Endothelial cell (in vitro differentiated cells): ENCODE data around the gene SLC26A5. TPM values are rescaled to one million over a fixed set of nuclear protein-coding genes. Genes with fewer than 3 reads are reported as not detected.

ENCODE experiments used
- DNase-seq: peaks from one replicate; pipeline ENCODE4 v3.0.0; 2021; ENCODE audit warnings: low spot score
- H3K27ac Mint-ChIP-seq: one replicate; pipeline ENCODE4 v1.8.0; 2021; ENCODE audit warnings: mixed read lengths, inconsistent platforms; ENCODE audit not compliant: unreplicated experiment
- H3K27me3 Mint-ChIP-seq: one replicate; pipeline ENCODE4 v1.8.0; 2021; ENCODE audit warnings: mild to moderate bottlenecking, moderate library complexity, mixed read lengths, inconsistent platforms; ENCODE audit not compliant: unreplicated experiment
- H3K36me3 Mint-ChIP-seq: one replicate; pipeline ENCODE4 v1.8.0; 2021; ENCODE audit warnings: mild to moderate bottlenecking, low read depth, mixed read lengths, inconsistent platforms; ENCODE audit not compliant: unreplicated experiment
- H3K4me1 Mint-ChIP-seq: one replicate; pipeline ENCODE4 v1.8.0; 2021; ENCODE audit warnings: mild to moderate bottlenecking, mixed read lengths, inconsistent platforms; ENCODE audit not compliant: unreplicated experiment
- H3K4me3 Mint-ChIP-seq: one replicate; pipeline ENCODE4 v1.8.0; 2021; ENCODE audit warnings: mild to moderate bottlenecking, mixed read lengths, inconsistent platforms; ENCODE audit not compliant: unreplicated experiment
- H3K9me3 Mint-ChIP-seq: one replicate; pipeline ENCODE4 v1.8.0; 2021; ENCODE audit warnings: mixed read lengths, inconsistent platforms; ENCODE audit not compliant: unreplicated experiment
- total RNA-seq: library from RNA; stranded (reverse); fragmentation: NEBNext Ultra II Directional; extraction: Animal tissue kit (Norgen Biotek cat#: 25700); gene quantifications from one replicate; pipeline ENCODE4 v1.2.1, GENCODE V29; 2021; ENCODE audit not compliant: unreplicated experiment
- TF ChIP-seq, protein P1 (sequence below): fragments of 200-600 bp; sonication (generic); IDR thresholded peaks from one replicate; pipeline ENCODE4 v1.5.0; 2021; ENCODE audit warnings: antibody characterized with exemption; ENCODE audit not compliant: unreplicated experiment

Gene SLC26A5
- total RNA-seq, 1 donor from 2014 or later = 3.0 TPM

DNA sequence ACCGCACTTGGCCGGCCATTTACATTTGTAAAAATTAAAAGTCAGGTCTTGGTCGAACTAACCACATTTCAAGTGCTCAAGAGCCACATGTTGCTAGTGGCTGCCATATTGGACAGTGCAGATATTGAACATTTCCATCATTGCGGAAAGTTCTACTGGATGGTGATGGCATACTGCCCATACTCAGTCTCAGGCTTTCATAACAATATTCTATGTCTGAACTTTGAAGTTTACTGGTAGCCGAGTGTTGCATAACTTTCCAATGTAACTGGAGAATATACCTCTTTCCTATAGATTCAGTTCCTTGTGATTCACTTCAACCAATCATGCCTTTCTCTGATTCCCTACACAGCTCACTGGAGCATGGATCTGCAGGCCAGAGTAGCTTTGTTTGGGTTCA, 54.9 kb downstream of the SLC26A5 start:
- no peak overlapping the region for H3K4me3 Mint-ChIP-seq
- H3K27ac Mint-ChIP-seq = no peak overlapping the region
- H3K27me3 Mint-ChIP-seq = no peaks in the 10 kb centered on the region
- peaks cover 4% of the 10 kb centered on the region for H3K36me3 Mint-ChIP-seq
- no peaks in the 10 kb centered on the region for H3K9me3 Mint-ChIP-seq
- TF ChIP-seq, protein P1, sequence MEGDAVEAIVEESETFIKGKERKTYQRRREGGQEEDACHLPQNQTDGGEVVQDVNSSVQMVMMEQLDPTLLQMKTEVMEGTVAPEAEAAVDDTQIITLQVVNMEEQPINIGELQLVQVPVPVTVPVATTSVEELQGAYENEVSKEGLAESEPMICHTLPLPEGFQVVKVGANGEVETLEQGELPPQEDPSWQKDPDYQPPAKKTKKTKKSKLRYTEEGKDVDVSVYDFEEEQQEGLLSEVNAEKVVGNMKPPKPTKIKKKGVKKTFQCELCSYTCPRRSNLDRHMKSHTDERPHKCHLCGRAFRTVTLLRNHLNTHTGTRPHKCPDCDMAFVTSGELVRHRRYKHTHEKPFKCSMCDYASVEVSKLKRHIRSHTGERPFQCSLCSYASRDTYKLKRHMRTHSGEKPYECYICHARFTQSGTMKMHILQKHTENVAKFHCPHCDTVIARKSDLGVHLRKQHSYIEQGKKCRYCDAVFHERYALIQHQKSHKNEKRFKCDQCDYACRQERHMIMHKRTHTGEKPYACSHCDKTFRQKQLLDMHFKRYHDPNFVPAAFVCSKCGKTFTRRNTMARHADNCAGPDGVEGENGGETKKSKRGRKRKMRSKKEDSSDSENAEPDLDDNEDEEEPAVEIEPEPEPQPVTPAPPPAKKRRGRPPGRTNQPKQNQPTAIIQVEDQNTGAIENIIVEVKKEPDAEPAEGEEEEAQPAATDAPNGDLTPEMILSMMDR = no peak
- H3K4me1 Mint-ChIP-seq = no peaks in the 10 kb centered on the region
- no peak for DNase-seq

DNA sequence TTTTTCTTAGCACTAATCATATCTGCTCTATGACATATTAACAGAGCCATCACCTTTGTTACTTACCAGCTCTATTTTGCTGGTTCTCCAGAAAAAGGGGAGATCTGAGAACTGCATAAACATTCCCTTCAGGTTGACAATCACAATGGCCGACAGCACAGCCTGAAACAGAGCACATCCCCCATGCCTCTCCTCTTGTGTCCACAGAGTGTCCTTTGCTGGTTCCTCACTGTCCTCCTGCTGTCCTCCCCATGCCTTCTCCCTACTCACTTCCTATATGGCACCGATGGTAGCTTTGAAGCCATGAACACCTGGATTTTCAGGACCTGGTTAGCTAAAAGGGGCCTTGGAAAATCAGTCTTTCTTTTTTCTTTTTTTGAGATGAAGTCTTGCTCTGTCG, 56.7 kb downstream of the SLC26A5 start:
- Mint-ChIP-seq H3K9me3 (no peaks in the 10 kb centered on the region), H3K36me3 (peaks cover 4% of the 10 kb centered on the region), H3K4me3 (no peak overlapping the region), H3K27ac (no peak overlapping the region), H3K27me3 (no peaks in the 10 kb centered on the region), H3K4me1 (no peaks in the 10 kb centered on the region)
- TF ChIP-seq, protein P1 = no peak
- DNase-seq = no peak

DNA sequence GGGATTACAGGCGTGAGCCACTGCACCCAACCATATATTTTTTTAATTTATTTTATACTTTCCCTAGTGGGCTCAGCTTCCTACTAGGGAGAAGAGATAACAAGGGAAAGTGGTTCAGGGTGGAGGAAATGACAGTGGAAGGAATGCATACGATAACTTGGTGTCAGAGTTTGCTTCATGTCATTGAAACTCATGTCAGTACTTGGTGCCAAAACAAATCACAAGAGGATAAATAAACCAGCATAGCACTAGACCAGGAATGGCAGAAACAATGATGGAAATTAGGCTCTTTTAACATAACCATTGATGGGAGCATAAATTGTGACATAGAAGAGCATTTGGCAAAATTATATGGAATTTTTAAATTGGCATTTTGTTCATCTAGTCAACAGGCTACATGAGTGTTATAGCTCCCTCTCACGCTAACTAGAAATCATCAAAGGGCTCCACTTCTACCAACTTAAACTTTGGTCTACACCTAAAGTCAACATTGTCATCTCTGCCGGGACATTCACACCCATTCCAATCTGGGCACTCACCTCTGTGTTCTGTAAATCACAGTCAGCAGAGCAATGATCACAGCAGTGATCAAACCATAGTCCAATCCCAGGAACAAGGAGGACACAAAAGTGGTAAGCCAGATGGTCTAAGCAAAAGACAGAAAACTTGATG, 57.4 kb downstream of the SLC26A5 start:
- H3K27ac Mint-ChIP-seq = no peak overlapping the region
- H3K27me3 Mint-ChIP-seq = no peaks in the 10 kb centered on the region
- H3K36me3 Mint-ChIP-seq = peaks cover 4% of the 10 kb centered on the region
- H3K4me1 Mint-ChIP-seq = no peaks in the 10 kb centered on the region
- no peak overlapping the region for H3K4me3 Mint-ChIP-seq
- TF ChIP-seq, protein P1 = no peak
- no peaks in the 10 kb centered on the region for H3K9me3 Mint-ChIP-seq
- no peak for DNase-seq

DNA sequence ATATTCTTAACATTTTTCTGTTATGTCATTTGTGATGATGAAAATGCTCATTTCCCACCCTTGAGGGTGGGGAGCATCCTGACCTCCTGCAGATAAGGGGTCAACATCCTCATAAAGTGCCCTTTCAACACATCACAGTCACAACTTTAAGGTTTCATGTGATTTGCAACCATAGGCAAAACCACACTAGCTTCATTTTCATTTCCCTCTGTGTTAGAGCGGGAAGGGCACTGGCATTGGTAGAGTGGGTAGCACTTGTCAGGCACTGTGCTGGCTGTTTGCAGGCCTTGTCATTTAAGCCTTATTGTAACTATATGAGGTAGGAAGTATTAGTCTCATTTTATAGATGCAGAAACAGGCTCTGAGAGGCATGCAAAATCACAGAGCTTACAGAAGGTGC, 58.8 kb downstream of the SLC26A5 start:
- H3K9me3 Mint-ChIP-seq = no peaks in the 10 kb centered on the region
- no peaks in the 10 kb centered on the region for H3K27me3 Mint-ChIP-seq
- no peak overlapping the region for H3K27ac Mint-ChIP-seq
- H3K36me3 Mint-ChIP-seq = peaks cover 4% of the 10 kb centered on the region
- H3K4me3 Mint-ChIP-seq = no peak overlapping the region
- DNase-seq = no peak
- H3K4me1 Mint-ChIP-seq = no peaks in the 10 kb centered on the region
- TF ChIP-seq, protein P1 = no peak

DNA sequence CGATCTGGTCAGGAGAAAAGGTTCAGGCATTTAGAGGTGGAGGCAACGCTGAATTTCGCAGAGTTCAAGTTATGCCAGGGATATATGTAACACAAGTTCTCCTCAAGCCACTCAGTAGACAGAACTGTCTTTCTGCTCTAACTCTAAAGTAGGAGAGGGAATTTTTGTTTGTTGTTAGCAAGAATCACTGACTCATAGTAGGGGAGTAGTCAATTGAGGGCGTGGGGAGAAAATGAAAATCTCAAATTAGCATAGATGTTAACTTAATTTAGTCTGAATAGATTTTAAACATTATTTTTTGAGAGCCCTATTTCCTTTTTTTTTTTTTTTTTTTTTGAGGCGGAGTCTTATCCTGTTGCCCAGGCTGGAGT, 64.0 kb downstream of the SLC26A5 start:
- Mint-ChIP-seq H3K27ac (no peak overlapping the region), H3K27me3 (no peaks in the 10 kb centered on the region), H3K4me1 (peaks cover 4% of the 10 kb centered on the region), H3K36me3 (no peaks in the 10 kb centered on the region), H3K4me3 (no peak overlapping the region), H3K9me3 (no peaks in the 10 kb centered on the region)
- no peak for DNase-seq
- TF ChIP-seq, protein P1 = no peak
